Endothelial cell of umbilical vein (primary cell): ENCODE results near the gene MTF2. TPM values are rescaled to one million over a fixed set of nuclear protein-coding genes. Genes with fewer than 3 reads are reported as not detected.

Experiments
- BruUV-seq: library from RNA; stranded (reverse); fragments of 400-500 nt; replicated peaks from 2 replicates; lab custom pipeline; 2021; lab: Mats Ljungman, UMichigan
- CTCF ChIA-PET: fragments of 300-600, 350-600 bp; sonication (Branson Sonifier 250); formaldehyde crosslinking; loops from one replicate; lab custom pipeline; 2021; ENCODE audit warnings: antibody characterized with exemption, inconsistent platforms; lab: Charles Lee
- POLR2A ChIA-PET: fragments of 300-600, 350-600 bp; sonication (Branson Sonifier 250); formaldehyde crosslinking; loops from one replicate; lab custom pipeline; 2021; ENCODE audit warnings: antibody characterized with exemption, inconsistent platforms; lab: Charles Lee
- DNase-seq: peaks from one replicate; pipeline ENCODE4 v3.0.0-alpha.2; 2011; ENCODE audit warnings: low read depth, low spot score
- FAIRE-seq: peaks from 2 replicates; lab custom pipeline; 2011; peaks lifted over from hg19 to GRCh38; lab: Jason Lieb, UNC
- H2AFZ ChIP-seq: 2 replicates; pipeline ENCODE4 v1.6.0; 2012; ENCODE audit warnings: low read depth, low read length, control low read depth, inconsistent platforms
- H3K27ac ChIP-seq: 2 replicates; pipeline ENCODE4 v1.5.1; 2011; ENCODE audit warnings: low read depth, mild to moderate bottlenecking, control low read depth, low read length, moderate library complexity; ENCODE audit not compliant: insufficient read depth
- H3K27me3 ChIP-seq, 2 experiments: 2 replicates each; pipeline versions ENCODE4 v1.6.0 to v1.6.1; 2011; ENCODE audit warnings: low read length in 2 of 2, mixed read lengths in 1 of 2; ENCODE audit not compliant: control insufficient read depth in 2 of 2, insufficient read depth in 2 of 2
- H3K36me3 ChIP-seq, 2 experiments: 2 replicates in 1 of 2; 3 replicates in 1 of 2; pipeline ENCODE4 v1.5.1; 2011; ENCODE audit warnings: low read length in 2 of 2, mild to moderate bottlenecking in 1 of 2, moderate library complexity in 1 of 2; ENCODE audit not compliant: control insufficient read depth in 2 of 2, insufficient read depth in 2 of 2; ENCODE audit errors: extremely low read depth in 1 of 2
- H3K4me1 ChIP-seq: 3 replicates; pipeline ENCODE4 v1.5.1; 2011; ENCODE audit warnings: mild to moderate bottlenecking, low read length; ENCODE audit not compliant: control insufficient read depth, insufficient read depth; ENCODE audit errors: extremely low read depth
- H3K4me2 ChIP-seq: 2 replicates; pipeline ENCODE4 v1.6.1; 2011; ENCODE audit warnings: low read length, control low read depth, mixed read lengths; ENCODE audit not compliant: insufficient read depth
- H3K4me3 ChIP-seq, 3 experiments: fragments of 200-600 bp in 1 of 3; sonication (generic), shearing (Covaris generic) in 1 of 3; replicated peaks in 1 of 3; 2 replicates each; pipeline ENCODE4 v1.5.1; 2011 to 2016; ENCODE audit warnings: control low read depth in 3 of 3, low read length in 3 of 3, mild to moderate bottlenecking in 2 of 3, inconsistent platforms in 1 of 3, low read depth in 1 of 3, moderate library complexity in 1 of 3; ENCODE audit not compliant: insufficient read depth in 1 of 3
- H3K79me2 ChIP-seq: 2 replicates; pipeline ENCODE4 v1.6.0; 2012; ENCODE audit warnings: low read length, inconsistent platforms; ENCODE audit not compliant: control insufficient read depth, insufficient read depth
- H3K9ac ChIP-seq: replicated peaks from 2 replicates; pipeline ENCODE3; 2011; ENCODE audit warnings: low read length, control low read depth; ENCODE audit not compliant: insufficient read depth; ENCODE audit errors: extremely low read depth
- H3K9me1 ChIP-seq: replicated peaks from 3 replicates; pipeline ENCODE4 v1.6.0; 2011; ENCODE audit warnings: mild to moderate bottlenecking, low read length; ENCODE audit not compliant: control insufficient read depth, insufficient read depth; ENCODE audit errors: extremely low read depth
- H3K9me3 ChIP-seq: replicated peaks from 2 replicates; pipeline ENCODE4 v1.5.1; 2012; ENCODE audit warnings: low read length, inconsistent platforms; ENCODE audit not compliant: control insufficient read depth, insufficient read depth
- H4K20me1 ChIP-seq: replicated peaks from 2 replicates; pipeline ENCODE3; 2011; ENCODE audit warnings: mild to moderate bottlenecking, low read length; ENCODE audit not compliant: control insufficient read depth, insufficient read depth; ENCODE audit errors: extremely low read depth
- CTCF ChIP-seq, 2 donors: IDR thresholded peaks; 1 replicate in 1 of 2; 2 replicates in 1 of 2; pipeline ENCODE4 v1.5.1; 2011; ENCODE audit warnings: low read length in 2 of 2, mild to moderate bottlenecking in 2 of 2, moderate library complexity in 2 of 2, control low read depth in 1 of 2, inconsistent platforms in 1 of 2, low read depth in 1 of 2; ENCODE audit not compliant: insufficient read depth in 1 of 2; ENCODE audit errors: extremely low read depth in 1 of 2
- EZH2 ChIP-seq: IDR thresholded peaks from 2 replicates; pipeline ENCODE4 v1.6.1; 2012; ENCODE audit warnings: borderline replicate concordance, low read depth, mild to moderate bottlenecking, moderate library complexity, low read length, inconsistent platforms; ENCODE audit not compliant: severe bottlenecking
- FOS ChIP-seq: IDR thresholded peaks from 2 replicates; pipeline ENCODE4 v1.6.1; 2011; ENCODE audit warnings: mild to moderate bottlenecking, low read length, moderate library complexity, borderline replicate concordance; ENCODE audit not compliant: insufficient read depth
- GATA2 ChIP-seq: IDR thresholded peaks from 2 replicates; pipeline ENCODE4 v1.7.0; 2011; ENCODE audit warnings: low read depth, mild to moderate bottlenecking, moderate library complexity, mixed read lengths, low read length; ENCODE audit not compliant: insufficient read length, insufficient read depth
- JUN ChIP-seq: IDR thresholded peaks from 2 replicates; pipeline ENCODE4 v1.6.1; 2011; ENCODE audit warnings: borderline replicate concordance, low read depth; ENCODE audit not compliant: insufficient read length, insufficient read depth
- MAX ChIP-seq: IDR thresholded peaks from 2 replicates; pipeline ENCODE4 v1.6.1; 2011; ENCODE audit not compliant: insufficient read depth, insufficient read length
- MYC ChIP-seq: IDR thresholded peaks from one replicate; pipeline ENCODE4 v1.6.1; 2011; ENCODE audit warnings: mild to moderate bottlenecking, low read depth, low read length
- POLR2A ChIP-seq: IDR thresholded peaks from 2 replicates; pipeline ENCODE4 v1.6.1; 2012; ENCODE audit warnings: low read depth, mild to moderate bottlenecking, control low read depth, low read length
- POLR2AphosphoS5 ChIP-seq: IDR thresholded peaks from 2 replicates; pipeline ENCODE4 v1.6.1; 2012; ENCODE audit warnings: low read depth, mild to moderate bottlenecking, control low read depth, low read length, moderate library complexity; ENCODE audit not compliant: insufficient read depth
- dilution Hi-C: fragments of 300-500 bp; cut with MboI; formaldehyde crosslinking; loops from one replicate; pipeline ENCODE4 v1.15.0; 2019; ENCODE audit warnings: low sequenced_read_pairs; ENCODE audit not compliant: extremely low pct_ligation_motif_present
- intact Hi-C: fragments of 100-400 bp; cut with micrococcal nuclease; formaldehyde crosslinking; loops from one replicate; pipeline ENCODE4 v1.10.0; 2022
- polyA plus RNA-seq, 4 experiments: library from polyadenylated mRNA; depleted of rRNA in 3 of 4; stranded (reverse) in 3 of 4; unstranded in 1 of 4; fragments of >200 nt; gene quantifications; 2 replicates each; pipeline versions ENCODE4 v1.2.1 to v1.2.3, GENCODE V29; 2011 to 2012; ENCODE audit warnings: missing spikeins in 1 of 4
- total RNA-seq: library from RNA; stranded (reverse); gene quantifications from 2 replicates; pipeline ENCODE4 v1.2.3, GENCODE V29; 2021

MTF2 gene
- total and polyA plus RNA-seq, 2 donors (not counting 3 experiments of a cell fraction or from before 2014, with no cell fraction given): 20.1 to 40.5 TPM

GRCh38 chr1:93143769-93144168 lies 64.7 kb downstream of the MTF2 start:
- Histone ChIP-seq H3K4me2 (no peak overlapping the region), H3K79me2 (no peaks in the 10 kb centered on the region), H3K36me3 (peaks cover 2 to 5% of the 10 kb centered on the region in 2 experiments), H3K9ac (no peak overlapping the region), H3K27me3 (no peaks in the 10 kb centered on the region), H3K9me1 (no peaks in the 10 kb centered on the region), H4K20me1 (peaks cover 2% of the 10 kb centered on the region), H2AFZ (no peak overlapping the region), H3K9me3 (no peaks in the 10 kb centered on the region), H3K4me3 (no peak overlapping the region), H3K27ac (no peak overlapping the region), H3K4me1 (no peaks in the 10 kb centered on the region)
- no TSS peak for BruUV-seq
- FAIRE-seq (no peak), DNase-seq (no peak)
- dilution Hi-C loops (no loop called here), intact Hi-C loops (no loop called here)
- ChIA-PET POLR2A (no interaction called here), CTCF (no interaction called here)
- TF ChIP-seq FOS (no peak), GATA2 (no peak), EZH2 (no peak), MAX (no peak), MYC (no peak), POLR2AphosphoS5 (no peak), JUN (no peak), POLR2A (no peak), CTCF (IDR thresholded peaks at IDR 0.05; ENCODE audit: extremely low read depth in 1 of 2, insufficient read depth in 1 of 2, low read depth in 1 of 2, low read length in 2 of 2) (no peak)
